Measurements from ENCODE around the gene SOST. TPM values are rescaled to one million over a fixed set of nuclear protein-coding genes. Genes with fewer than 3 reads are reported as not detected.

The SOST gene
- not detected in 2 replicates for total RNA-seq

GRCh38 chr17:43758497-43759174, at the start of gene SOST:
TSS of gene SOST (minus strand) at chr17:43758791. CDS start at chr17:43758741, 50 bp downstream.

GRCh38 chr17:43780135-43780534, 21.5 kb upstream of the SOST start, which contains the start of gene CFAP97D1:
TSS of gene CFAP97D1 (plus strand) at chr17:43780435. CDS start at chr17:43780463, 28 bp downstream.

GRCh38 chr17:43778337-43779144, 19.9 kb upstream of the SOST start, which contains the start of gene DUSP3:
TSS of gene DUSP3 (minus strand) at chr17:43778977. CDS start at chr17:43778924, 53 bp downstream.

Other genes starting within 250 kb of the SOST start
- 2.3 and 4.8 TPM in 2 replicates for gene ETV4, start 212.5 kb downstream of the SOST start, total RNA-seq
- 0.34 TPM in 1 of 2 replicates, not detected in the other for gene MEOX1, start 96.9 kb downstream of the SOST start, total RNA-seq
- 42.0 and 63.9 TPM in 2 replicates for gene DUSP3, start 20.2 kb upstream of the SOST start, total RNA-seq
- under 0.01 and 0.07 TPM in 2 replicates for gene CFAP97D1, start 21.6 kb upstream of the SOST start, total RNA-seq
- 5.8 and 10.0 TPM in 2 replicates for gene MPP3, start 74.4 kb upstream of the SOST start, total RNA-seq
- not detected in 2 replicates for gene CD300LG, start 88.4 kb upstream of the SOST start, total RNA-seq
- 0.28 TPM in 1 of 2 replicates, not detected in the other for gene MPP2, start 148.7 kb upstream of the SOST start, total RNA-seq
- not detected in 2 replicates for gene PPY, start 183.7 kb upstream of the SOST start, total RNA-seq
- 0.68 TPM in 1 of 2 replicates, not detected in the other for gene PYY, start 195.1 kb upstream of the SOST start, total RNA-seq
- gene NAGS, start 245.8 kb upstream of the SOST start, total RNA-seq, result 11.8 and 19.5 TPM in 2 replicates